Superior temporal gyrus (tissue), 1 donor: ENCODE measurements around the gene PARVA.

Source experiments
- DNase-seq: peaks from one replicate; pipeline ENCODE4 v3.0.0-alpha.2; 2016; ENCODE audit errors: extremely low spot score

Gene PARVA

DNA sequence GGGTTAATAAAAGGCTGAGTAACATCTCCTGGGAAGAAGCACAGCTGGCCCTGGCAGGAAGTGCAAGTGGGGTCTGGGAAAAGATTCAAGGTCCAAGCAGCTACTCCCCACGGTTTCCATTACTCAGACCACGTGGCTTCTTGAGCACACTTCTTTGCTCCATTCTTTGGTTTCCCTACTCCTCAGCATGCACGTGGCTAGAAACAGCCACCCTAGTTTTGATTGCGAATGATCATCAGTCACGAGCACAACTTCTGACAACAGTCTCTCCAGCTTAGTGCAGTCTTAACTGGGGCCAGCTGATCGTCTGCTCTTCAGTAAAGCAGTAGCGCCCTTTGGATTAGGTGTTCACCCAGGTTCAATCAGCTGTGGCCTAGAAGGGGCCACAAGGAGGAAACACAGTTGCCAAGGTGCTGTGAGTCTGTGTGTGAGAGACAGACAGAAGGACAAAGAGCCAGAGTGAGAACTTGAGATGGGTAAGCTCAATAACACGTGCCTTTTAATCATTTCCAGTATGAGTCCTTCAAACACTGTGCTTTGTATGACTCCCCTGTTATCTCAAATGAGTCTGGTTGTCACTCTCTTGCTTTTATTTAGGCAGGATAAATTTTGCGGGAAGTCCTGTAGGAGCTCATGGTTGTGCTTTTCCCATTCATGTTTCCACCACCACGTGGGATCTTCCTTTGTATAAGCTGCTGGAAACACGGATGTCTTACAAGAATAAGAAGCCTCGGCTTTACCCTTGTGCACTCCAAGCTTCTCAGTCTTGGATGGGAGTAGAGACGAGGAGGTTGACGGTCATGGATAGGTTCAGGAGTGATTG is 901 bp upstream of the PARVA start:
- peak; percentile 36 for DNase-seq

DNA sequence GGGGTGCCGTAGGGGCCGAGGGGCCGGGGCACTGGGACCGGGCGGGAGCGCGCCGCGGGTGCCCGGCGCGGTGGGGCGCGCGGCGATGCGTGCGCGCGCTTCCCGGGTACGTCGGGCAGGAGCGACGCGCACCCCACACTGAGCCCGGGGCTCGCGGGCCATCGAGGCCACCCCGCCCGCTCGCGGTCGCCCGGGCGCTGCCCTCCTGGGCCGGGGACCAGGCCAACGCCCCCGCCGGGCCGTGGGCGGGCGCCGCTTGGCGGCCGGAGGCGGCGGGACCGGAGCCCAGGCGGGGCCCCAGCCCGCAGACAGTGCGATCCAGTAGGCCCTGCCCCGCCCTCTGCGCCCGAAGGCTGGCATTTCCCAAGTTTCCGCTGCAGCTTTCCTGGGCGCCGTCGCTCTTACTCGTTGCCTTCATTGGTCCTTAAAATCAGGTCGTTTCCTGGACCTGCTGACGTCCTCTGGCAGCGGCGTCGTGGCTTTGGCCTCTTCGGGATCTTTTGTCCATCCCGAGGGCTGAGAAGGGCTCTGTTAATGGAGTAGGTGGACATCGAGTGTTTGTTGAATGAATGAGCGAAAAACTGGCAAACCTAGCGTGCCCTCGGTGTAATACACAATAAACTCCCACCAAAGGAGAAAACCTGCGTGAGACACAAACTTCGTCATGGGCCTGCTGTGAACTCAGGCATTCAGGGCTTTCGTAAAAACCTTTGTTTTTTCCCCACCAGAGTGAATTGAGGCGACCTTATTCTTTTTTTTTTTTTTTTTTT is 638 bp downstream of the PARVA start:
- no peak for DNase-seq

DNA sequence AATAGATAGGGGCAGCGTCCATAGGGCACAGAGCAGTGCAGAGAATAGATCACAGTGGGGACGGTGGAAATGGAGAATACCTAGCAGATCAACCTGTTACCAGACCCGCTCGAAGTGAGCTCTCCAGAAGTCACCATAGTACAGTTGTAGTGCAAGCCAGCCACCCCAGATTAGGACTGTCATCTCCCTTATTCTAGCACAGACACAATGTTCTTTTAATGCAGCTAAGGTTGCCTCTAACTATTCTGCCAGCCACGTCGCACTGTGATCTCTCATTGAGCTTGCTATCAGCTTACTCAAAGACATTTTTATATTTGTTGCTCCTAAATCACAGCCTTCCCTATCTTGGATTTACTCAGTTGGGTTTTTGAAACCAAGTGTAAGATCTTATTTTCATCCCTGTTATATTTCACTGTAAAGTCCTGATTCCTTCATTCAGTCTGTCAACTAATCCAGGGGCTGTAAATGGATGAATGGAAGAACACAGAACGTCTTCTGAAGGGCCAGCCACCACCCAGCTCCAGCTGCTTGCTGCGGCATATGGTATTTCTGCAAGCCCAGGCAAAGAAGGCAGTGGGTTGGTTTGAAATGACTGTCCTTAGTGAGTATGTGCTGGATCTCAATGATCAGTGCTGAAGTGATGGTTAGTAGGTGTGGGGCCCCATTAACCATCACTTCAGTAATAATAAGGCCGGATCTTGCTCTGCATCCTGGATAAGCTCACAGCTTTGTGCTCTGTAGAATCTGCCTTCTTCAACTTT is 3.4 kb downstream of the PARVA start:
- DNase-seq = no peak

DNA sequence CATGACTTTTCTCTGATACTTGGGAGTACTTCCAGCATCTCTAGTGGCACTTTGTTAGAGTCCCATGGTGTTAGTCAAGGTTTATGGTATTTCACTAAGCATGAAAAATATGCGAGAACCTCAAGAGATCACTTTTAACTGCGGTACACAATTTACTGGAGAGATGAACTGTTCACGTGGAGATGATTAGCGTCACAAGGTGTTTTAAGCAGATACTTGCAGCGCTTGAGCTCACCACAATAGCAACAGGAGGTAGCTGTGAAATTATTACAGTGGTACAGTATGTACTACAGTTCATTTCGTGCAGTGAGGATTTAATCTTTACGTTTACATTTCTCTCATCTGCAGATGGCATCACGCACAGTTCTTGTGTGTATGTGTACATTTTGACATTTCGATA is 4.5 kb downstream of the PARVA start:
- no peak for DNase-seq

DNA sequence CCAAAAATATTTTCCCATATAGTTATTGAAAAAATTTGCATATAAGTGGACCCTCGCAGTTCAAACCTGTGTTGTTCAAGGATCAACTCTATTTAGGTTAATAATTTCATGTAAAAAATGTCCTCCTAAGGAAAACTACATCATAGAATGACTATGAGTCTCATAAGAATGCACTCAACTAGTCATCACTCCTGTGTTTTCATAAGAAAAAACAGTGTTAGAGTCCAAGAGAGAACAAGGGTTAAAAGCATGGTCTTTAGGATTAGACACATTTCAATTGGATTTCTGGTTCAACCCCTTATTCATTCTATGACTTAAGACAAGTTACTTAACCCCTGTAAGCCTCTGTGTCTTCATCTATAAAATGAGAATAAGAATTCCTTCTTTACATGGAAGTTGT is 5.1 kb downstream of the PARVA start:
- DNase-seq = no peak

DNA sequence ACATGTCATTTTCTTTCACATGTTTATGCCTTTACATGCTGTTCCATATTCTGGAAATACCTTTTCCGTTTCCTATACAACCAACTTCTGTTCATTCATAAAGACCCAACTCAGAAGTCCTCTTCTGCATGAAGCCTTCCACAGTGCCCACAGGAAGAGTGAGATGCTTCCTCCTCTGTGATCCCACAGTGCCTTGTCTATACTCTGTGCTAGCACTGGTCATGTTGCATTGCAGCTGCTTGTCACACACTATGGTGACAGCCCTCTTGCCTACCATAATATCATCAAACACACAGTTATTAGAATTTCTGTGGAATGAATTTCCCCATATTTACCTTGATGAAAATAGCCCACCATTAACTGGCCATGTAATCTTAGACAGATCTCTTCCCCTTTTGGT is 8.9 kb downstream of the PARVA start:
- DNase-seq = no peak

DNA sequence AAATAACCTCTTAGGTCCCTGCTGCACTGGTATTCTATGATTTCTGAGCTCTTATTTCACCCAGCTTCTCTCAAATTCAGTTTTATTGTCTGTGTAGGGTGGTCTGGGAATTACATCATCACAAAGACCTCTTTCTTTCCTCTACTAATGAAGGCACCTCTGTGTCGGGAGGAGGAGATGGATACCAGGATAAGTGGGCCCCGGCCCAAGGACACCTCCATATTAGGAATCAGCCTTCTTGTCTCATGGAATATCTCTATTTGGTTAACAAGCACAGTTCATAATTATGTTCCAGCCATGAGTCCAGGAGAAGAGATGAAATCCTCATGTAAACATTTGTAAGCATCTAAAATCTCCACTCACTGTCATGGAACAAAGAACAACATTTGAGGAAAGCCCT is 9.4 kb downstream of the PARVA start:
- no peak for DNase-seq

DNA sequence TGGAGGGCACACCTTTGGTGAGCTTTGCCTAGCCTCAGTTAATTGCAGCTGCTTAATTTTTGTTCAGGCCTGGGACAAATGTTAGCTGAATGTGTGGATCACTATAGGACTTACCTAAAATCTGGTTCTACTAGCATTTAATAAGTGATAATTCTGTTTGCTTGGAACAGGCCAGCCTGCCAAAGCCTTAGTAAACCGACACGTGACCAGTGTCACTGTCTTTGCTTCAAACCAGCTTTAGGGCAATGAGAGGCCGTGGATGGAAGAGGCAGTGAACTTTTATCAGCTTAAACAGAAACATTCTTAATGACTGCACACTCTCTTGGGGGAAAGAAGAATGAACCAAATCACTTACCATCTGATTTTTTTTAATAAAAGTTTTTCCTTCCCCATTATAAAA is 10.8 kb downstream of the PARVA start:
- DNase-seq = no peak

DNA sequence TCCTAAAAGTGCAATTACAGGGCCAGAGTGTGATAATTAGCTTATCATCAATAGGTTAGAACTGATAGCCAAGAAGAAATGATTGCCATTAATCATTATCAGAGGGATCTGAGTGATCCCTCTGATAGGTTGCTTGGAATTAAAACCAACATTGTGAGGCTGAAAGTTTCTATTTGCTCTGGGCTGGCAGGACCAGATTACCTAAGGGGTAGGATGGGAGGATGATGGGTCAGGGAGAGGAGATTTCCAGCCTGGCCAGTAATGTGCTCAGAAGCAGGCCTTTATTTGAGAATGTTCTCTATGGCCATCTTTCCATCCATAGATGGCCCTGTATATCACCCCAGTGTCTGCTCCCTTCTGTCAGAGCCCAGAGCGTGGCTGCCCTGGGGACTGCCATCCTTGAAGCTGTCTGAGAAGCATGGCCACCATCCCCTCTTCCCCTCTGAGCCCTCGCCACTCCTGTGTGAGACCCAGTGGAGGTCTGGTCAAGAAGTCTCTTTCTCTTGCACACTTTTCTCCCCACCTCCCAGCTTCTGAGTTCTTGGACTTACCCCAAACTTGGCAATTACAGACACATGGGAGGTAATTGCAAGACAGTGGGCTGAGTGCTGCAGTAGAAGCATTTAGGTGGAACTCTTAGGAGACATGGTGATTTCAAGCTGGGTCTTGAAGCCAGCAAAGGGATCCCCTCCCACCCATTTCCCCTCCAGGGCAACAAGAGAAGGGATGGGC is 11.7 kb downstream of the PARVA start:
- no peak for DNase-seq

DNA sequence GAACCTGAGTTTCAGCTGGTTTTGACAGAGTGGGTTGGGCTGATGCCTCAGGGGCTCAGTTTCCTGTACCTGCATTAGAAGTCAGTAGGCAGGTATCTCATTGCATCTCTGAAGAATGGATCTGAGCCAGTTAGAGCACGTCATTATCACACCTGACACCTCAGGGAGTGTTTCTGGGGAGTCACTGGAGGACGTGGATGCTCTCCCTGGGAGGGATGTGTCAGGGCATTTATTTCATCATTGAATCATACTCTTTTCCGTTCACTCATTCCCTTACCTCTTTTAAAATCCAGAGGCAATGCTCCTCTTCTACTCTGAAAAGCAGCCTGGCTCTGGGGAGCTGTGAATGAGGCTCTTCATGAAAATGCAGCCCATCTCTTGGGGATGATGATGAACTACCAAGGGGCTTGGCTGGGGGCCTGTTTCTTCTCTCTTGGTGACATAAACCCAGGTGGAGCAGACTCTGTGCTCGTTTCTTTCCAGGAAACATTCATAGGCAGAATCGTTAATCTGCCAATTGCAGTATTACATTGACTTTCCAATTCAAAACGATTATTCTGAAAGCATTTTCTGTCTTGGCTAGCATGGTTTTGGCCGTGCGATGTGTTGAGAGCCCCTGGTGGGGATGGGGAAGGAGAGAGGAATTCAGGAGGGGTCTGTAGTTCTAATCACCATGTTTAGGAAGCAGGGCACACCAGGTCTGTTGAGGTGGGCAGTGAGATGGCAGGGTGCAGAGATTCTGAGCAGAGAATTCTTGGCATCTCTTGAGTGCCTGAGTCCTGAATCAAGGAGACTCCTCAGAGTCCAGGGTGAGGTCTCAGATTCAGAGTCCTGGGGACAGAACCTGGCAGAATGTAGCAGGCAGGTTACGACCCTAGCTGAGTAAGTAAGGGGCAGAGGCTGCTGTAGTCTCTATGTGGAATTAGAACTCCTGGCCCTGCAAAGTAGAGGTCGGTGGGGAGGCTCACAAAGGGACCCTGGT is 12.6 kb downstream of the PARVA start:
- DNase-seq = no peak

DNA sequence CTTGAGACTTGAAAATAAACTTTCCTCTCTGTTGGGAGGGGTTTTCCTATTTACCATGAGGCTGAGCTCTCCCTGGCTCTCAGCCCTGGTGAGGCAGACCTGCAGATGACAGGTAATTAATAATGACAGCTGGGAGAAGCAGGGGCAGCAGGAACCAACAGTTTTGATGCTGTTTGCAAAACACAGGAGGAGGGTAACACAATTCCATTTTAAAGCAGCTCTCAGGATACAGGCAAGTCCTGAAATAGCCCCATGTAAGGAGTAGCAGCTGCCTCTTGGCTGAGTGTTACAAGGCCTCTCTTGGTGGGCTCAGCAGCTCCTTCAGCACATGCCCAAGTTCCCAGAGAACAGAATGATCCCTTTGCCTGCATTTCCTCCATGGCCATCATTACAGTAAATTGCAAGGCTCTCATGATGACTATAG is 13.3 kb downstream of the PARVA start:
- no peak for DNase-seq

DNA sequence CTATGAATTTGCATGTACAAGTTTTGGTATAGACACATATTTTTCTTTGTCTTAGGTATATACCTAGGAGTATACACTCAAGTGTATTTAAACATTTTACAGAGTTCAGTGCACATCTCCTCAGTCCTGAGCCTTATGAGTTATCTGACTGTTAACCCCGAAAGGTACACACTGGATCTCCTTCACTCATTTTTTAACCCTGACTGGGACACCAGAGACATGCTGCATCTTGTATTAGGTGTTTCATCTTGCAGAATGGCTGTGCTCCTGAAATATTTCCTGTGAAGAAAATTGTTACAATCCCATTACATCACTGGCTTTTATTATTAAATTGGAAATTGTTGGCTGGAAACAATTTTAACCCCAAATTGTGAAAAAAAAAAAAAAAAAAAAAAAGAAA is 15.3 kb downstream of the PARVA start:
- DNase-seq = no peak

DNA sequence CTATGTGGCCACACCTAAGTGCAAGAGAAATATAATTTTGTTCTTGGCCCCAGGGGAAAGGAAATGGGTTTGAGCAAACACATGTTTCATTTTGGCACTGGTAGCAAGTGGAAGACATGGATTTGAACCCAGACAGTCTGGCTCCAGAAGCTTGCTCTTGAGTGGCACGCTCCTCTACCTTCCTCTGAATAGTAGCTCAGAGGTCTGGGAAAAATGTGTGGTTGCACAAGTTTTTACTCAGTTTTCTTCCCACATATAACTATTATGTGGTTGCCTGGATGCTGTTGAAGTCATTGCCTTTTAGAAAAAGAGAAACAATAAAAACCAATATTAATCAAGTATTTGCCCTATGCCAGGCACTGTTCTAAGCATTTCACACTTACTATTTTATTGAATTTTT is 16.3 kb downstream of the PARVA start:
- DNase-seq = no peak

DNA sequence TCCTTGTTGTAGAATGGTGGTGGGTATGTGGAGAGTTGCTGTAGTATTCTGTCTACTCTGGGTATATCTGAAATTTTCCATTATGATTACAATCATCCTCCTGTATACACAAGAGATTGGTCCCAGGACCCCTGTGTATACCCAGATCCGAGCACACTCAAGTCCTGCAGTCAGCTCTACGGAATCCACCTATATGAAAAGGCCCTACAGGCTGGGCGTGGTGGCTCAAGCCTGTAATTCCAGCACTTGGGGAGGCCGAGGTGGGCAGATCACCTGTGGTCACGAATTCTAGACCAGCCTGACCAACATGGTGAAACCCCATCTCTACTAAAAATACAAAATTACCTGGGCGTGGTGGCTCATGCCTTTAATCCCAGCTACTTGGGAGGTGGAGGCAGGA is 17.2 kb downstream of the PARVA start:
- DNase-seq = no peak

DNA sequence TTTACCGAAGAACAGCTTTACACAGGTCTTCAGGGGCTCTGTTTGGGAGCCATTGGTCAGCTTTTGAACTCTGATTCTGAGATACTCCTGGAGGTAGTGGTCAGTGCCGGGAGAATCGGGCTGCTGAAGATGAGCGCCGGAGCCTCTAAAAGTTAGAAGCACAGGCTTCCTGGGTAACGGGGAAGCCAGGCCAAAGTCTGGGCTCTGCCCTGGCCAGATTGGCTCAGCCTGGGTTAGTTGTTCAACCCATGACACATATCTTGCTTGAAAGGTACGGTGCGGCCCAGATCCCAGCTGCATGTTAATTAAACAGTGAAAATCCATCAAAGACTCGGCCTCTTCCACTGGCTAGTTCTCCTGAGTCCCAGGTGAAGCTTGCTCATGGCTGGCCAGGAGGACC is 18.0 kb downstream of the PARVA start:
- DNase-seq = no peak

DNA sequence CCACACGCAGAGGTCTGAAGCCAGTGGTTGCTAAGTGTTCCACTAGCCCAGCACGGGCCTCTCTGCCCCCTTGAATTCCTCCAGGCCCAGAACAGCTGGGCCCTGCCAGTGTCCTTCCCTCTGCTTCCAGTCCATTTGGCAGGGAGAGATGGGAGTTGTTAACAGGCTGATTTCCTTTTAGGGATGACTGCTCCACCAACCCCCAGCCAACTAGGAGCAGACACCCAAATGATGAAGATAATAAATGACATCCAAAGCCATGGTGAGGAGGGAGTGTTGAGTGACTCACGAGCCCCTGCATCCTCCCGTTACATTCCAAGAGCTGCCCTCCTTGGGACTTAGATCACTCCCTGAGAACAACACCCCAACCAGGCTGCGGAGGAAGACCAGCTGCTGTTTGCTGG is 20.6 kb downstream of the PARVA start:
- no peak for DNase-seq

DNA sequence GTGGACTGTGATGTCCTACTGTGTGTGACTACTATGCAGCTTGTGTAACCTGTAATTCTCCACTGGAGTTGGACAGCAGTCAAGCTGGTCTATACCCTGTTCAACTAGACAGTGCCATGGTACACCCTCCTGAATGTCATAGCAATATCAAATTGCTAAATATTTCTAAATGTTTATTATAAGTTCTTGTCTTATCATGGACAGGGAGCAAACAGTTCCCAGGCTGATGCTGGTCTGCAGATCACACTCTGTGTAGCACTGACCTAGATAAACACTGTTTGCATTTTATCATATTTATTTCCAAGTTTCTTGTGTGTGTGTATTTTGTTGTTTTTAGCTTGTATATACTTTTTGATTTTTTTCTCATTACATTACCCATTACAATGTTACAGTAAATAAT is 22.0 kb downstream of the PARVA start:
- no peak for DNase-seq

DNA sequence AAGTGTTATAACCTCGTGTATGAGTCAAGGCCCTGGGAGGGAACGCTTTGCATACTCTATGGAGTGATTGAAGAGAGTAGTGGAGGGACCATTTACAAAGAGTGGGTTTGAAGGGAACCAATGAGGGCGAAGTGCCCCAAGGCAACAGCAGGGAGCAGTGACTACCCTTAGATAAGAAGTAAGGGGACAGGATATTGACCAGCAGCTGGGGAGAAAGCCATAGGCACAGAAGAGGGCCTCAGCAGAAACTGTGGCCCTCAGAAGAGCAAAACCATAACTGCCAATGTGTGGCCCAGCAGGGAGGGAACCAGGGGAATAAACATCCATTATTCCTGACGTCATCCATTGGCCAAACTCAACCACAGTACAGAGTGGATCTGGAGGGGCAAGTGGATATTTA is 24.7 kb downstream of the PARVA start:
- DNase-seq = no peak

DNA sequence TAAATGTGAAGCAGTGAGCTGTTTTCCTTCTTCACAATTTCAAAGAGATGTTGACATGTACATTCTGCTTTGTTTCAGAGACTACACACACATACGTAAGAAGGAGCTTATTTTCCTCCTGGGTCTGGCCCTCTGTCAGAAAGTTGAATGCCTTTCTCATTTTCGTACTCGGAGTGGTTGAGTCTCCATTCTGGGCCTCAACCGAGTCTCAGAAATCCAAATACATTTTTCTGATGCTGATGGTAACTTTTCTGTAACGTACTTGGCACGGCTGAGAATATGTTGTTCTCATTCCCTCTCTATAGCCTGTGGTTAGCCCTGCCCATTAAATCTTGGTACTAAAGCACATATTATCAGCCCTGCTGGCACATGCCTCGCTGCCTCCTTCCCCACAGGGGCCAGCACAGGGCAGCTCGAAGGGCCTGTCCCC is 25.3 kb downstream of the PARVA start:
- no peak for DNase-seq

DNA sequence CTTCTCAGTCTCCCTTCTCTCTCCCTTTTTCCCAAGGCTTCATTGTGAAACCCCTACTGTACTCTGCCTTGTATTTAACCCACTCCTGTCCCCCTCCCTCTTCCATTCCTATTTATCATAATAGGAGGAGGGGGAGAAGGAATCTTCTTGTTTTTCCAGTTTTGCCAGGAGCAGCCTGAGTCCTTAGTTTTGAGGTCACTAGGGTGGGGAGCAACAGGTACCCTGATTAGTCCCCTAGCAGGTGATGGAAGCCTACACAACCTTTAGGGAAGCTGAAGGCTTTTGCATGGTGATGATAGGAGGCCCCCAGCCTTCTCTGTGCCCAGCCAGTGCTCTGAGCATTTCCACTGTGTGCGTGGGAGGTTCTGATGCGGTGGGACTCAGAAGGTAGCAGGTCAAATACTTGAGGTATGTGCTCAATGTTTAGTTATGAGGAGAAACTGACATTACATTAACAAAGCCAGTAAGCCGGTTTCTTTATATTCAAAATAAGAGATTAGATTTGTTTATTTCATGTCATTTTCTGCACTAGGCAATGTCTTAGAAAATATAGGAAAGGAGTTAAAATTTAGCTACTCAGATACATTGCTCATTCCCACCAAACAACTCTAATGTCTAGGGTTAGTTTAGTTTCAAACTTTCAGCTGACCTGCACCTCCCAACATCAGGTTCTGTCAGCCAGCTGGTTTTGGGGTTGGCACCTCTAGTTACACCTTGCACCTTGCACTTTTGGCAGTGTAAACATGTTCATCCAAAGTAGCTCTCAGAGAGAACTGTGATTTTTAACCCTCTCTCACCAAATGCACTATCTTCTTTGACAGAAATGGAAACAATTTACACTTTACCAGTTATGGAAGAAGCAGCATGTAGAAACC is 26.0 kb downstream of the PARVA start:
- no peak for DNase-seq
